Spleen (tissue), 7 donors: ENCODE results near the gene ACAN.

Source experiments
- POLR2A ChIP-seq, 3 donors: fragments of 450-650 bp; IDR thresholded peaks; one replicate each; pipeline ENCODE4 v1.5.1; 2017; ENCODE audit warnings: antibody characterized with exemption in 3 of 3, mild to moderate bottlenecking in 1 of 3
- POLR2AphosphoS5 ChIP-seq, 3 donors: sonication (generic); formaldehyde crosslinking; IDR thresholded peaks; one replicate each; pipeline ENCODE4 v1.5.1; 2017; ENCODE audit warnings: antibody characterized with exemption in 3 of 3
- TF ChIP-seq, protein P1 (sequence below), 11 experiments: fragments of 200-600 bp in 7 of 11; fragments of 450-650 bp in 4 of 11; sonication (generic) in 4 of 11; IDR thresholded peaks in 8 of 11; conservative IDR thresholded peaks in 3 of 11; 1 replicate in 7 of 11; 2 replicates in 4 of 11; pipeline versions ENCODE4 v1.4.0 to v1.8.0; 2016 to 2021; ENCODE audit warnings: antibody characterized with exemption in 11 of 11, inconsistent platforms in 4 of 11, mild to moderate bottlenecking in 1 of 11
- donor health status: DM: no; HTN: no; CAD: no; lungs with moderate emphysema.
- donor health status: DM: no; HTN: no; CAD: no.
- donor health status: DM: no; HTN: no; CAD: no.

DNA sequence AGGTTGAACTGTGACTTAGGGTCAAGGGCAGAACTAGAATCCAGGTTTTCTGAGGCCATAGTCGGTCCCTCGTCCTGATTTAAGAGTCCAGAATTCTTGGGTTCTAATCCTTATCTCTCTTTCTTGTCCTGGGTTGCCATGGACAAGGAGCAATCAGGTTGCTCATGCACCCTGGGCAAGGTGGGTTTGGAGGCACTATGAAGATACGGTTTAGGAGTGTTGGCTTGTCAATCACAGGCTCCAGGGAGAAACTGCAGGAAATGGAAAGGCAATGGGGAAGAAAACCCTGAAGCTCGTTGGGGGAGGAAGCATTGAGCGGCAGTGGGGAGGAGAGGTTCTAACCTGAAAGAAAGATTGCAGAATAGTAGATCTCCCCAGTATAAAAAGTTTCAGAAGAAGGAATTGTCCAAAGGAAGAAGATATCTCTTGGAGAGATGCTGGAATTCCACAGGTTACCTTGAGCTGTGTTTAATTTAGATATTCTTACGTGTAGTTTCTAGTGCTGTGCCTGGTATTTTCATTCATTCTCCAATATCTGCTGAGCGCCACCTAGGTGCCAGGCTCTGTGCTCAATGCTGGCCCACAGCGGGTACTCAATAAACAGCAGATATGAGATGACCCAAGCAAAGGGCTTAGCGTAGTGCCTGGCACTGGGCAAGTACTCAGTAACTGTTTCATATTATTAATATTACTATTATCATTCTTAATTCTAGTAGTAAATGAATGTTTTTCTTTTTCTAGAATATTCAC lies 2.0 kb downstream of the ACAN start:
- TF ChIP-seq, protein P1, sequence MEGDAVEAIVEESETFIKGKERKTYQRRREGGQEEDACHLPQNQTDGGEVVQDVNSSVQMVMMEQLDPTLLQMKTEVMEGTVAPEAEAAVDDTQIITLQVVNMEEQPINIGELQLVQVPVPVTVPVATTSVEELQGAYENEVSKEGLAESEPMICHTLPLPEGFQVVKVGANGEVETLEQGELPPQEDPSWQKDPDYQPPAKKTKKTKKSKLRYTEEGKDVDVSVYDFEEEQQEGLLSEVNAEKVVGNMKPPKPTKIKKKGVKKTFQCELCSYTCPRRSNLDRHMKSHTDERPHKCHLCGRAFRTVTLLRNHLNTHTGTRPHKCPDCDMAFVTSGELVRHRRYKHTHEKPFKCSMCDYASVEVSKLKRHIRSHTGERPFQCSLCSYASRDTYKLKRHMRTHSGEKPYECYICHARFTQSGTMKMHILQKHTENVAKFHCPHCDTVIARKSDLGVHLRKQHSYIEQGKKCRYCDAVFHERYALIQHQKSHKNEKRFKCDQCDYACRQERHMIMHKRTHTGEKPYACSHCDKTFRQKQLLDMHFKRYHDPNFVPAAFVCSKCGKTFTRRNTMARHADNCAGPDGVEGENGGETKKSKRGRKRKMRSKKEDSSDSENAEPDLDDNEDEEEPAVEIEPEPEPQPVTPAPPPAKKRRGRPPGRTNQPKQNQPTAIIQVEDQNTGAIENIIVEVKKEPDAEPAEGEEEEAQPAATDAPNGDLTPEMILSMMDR (IDR thresholded peaks at IDR 0.05 in 8 of 11, conservative IDR thresholded peaks at IDR 0.05 in 3 of 11) = peak in 2 of 11 experiments; percentile 8 to 11
- TF ChIP-seq POLR2A (IDR thresholded peaks at IDR 0.05) (no peak), POLR2AphosphoS5 (IDR thresholded peaks at IDR 0.05) (no peak)
